Gastrocnemius medialis (tissue), 4 donors: ENCODE data around the gene SRSF4. TPM values are rescaled to one million over a fixed set of nuclear protein-coding genes. Genes with fewer than 3 reads are reported as not detected.

Experiments
- ATAC-seq, 2 donors: fragments of 150-250 bp; one replicate each; pipeline ENCODE4 v1.9.1; 2016
- DNase-seq, 2 donors: peaks; one replicate each; pipeline ENCODE4 v3.0.0-alpha.2; 2019
- H3K27ac ChIP-seq, 4 donors: fragments of 200-600 bp; sonication (generic); 1 replicate in 1 of 4; 2 replicates in 3 of 4; pipeline ENCODE4 v1.5.1; 2016 to 2018; ENCODE audit warnings: mild to moderate bottlenecking in 2 of 4, moderate library complexity in 1 of 4
- H3K27me3 ChIP-seq, 3 donors: fragments of 200-600 bp; sonication (generic) in 2 of 3; 1 replicate in 1 of 3; 2 replicates in 2 of 3; pipeline versions ENCODE4 v1.5.1 to v1.6.0; 2016 to 2019; ENCODE audit warnings: mild to moderate bottlenecking in 1 of 3, moderate library complexity in 1 of 3
- H3K36me3 ChIP-seq, 2 donors: fragments of 200-600 bp; sonication (generic) in 1 of 2; one replicate each; pipeline ENCODE4 v1.5.1; 2017 to 2018
- H3K4me1 ChIP-seq, 2 donors: fragments of 200-600 bp; sonication (generic) in 1 of 2; one replicate each; pipeline ENCODE4 v1.5.1; 2016 to 2017; ENCODE audit warnings: mild to moderate bottlenecking in 2 of 2
- H3K4me3 ChIP-seq, 4 donors: fragments of 200-600 bp; sonication (generic) in 3 of 4; 1 replicate in 1 of 4; 2 replicates in 3 of 4; pipeline ENCODE4 v1.5.1; 2016 to 2019; ENCODE audit warnings: mild to moderate bottlenecking in 2 of 4
- H3K9me3 ChIP-seq, 3 donors: fragments of 200-600 bp; sonication (generic) in 2 of 3; 1 replicate in 1 of 3; 2 replicates in 2 of 3; pipeline ENCODE4 v1.5.1; 2016 to 2019
- POLR2A ChIP-seq, 2 donors: fragments of 450-650 bp; IDR thresholded peaks; one replicate each; pipeline ENCODE4 v1.6.1; 2017; ENCODE audit warnings: antibody characterized with exemption in 2 of 2, mild to moderate bottlenecking in 2 of 2, moderate library complexity in 2 of 2
- in situ Hi-C, 4 donors: fragments of 200-750 bp; cut with MboI; loops; one replicate each; pipeline versions ENCODE4 v1.15.0 to v1.8.0; 2017; ENCODE audit warnings: low sequenced_read_pairs in 4 of 4
- intact Hi-C: fragments of 100-400 bp; cut with DNase I; formaldehyde crosslinking; loops from one replicate; pipeline ENCODE4 v1.15.1; 2023; ENCODE audit warnings: low total_unique reads
- total RNA-seq, 4 donors: library from RNA; depleted of rRNA; stranded (reverse); fragments of >200 nt; gene quantifications; one replicate each; pipeline versions ENCODE4 v1.1.0 to v1.2.3, GENCODE V29; 2016
- TF ChIP-seq, protein P1 (sequence below), 5 experiments: fragments of 450-650 bp in 3 of 5; fragments of 200-600 bp in 2 of 5; sonication (generic) in 2 of 5; IDR thresholded peaks in 4 of 5; conservative IDR thresholded peaks in 1 of 5; 1 replicate in 4 of 5; 2 replicates in 1 of 5; pipeline ENCODE4 v1.5.1; 2016 to 2019; ENCODE audit warnings: antibody characterized with exemption in 5 of 5, mild to moderate bottlenecking in 3 of 5, moderate library complexity in 3 of 5

The SRSF4 gene
- total RNA-seq, 4 donors from 2014 or later = 42.4 to 72.5 (median 65.4) TPM

- intact Hi-C loops (no loop called here), in situ Hi-C loops (no loop called here)
- Histone ChIP-seq H3K36me3 (peaks cover 2 to 89% of the 10 kb centered on the region in 2 donors), H3K4me1 (no peaks in the 10 kb centered on the region), H3K4me3 (no peak overlapping the region), H3K9me3 (no peaks in the 10 kb centered on the region), H3K27ac (no peak overlapping the region), H3K27me3 (no peaks in the 10 kb centered on the region)
- DNase-seq = no peak
- TF ChIP-seq, protein P1, sequence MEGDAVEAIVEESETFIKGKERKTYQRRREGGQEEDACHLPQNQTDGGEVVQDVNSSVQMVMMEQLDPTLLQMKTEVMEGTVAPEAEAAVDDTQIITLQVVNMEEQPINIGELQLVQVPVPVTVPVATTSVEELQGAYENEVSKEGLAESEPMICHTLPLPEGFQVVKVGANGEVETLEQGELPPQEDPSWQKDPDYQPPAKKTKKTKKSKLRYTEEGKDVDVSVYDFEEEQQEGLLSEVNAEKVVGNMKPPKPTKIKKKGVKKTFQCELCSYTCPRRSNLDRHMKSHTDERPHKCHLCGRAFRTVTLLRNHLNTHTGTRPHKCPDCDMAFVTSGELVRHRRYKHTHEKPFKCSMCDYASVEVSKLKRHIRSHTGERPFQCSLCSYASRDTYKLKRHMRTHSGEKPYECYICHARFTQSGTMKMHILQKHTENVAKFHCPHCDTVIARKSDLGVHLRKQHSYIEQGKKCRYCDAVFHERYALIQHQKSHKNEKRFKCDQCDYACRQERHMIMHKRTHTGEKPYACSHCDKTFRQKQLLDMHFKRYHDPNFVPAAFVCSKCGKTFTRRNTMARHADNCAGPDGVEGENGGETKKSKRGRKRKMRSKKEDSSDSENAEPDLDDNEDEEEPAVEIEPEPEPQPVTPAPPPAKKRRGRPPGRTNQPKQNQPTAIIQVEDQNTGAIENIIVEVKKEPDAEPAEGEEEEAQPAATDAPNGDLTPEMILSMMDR (IDR thresholded peaks at IDR 0.05 in 4 of 5, conservative IDR thresholded peaks at IDR 0.05 in 1 of 5) = no peak
- TF ChIP-seq POLR2A (IDR thresholded peaks at IDR 0.05) = no peak
- no peak for ATAC-seq
Observed at GRCh38 chr1:29148656-29149491, 32.8 kb downstream of the SRSF4 start.

GRCh38 chr1:29145739-29146437 is 35.8 kb downstream of the SRSF4 start:
- in situ Hi-C loops = no loop called here
- DNase-seq (no peak), ATAC-seq (no peak)
- H3K36me3 ChIP-seq = peaks cover 0 to 59% of the 10 kb centered on the region in 2 donors
- H3K27ac ChIP-seq = no peak overlapping the region
- H3K4me3 ChIP-seq = no peak overlapping the region
- no peaks in the 10 kb centered on the region for H3K9me3 ChIP-seq
- intact Hi-C loops = no loop called here
- TF ChIP-seq, protein P1 (IDR thresholded peaks at IDR 0.05 in 4 of 5, conservative IDR thresholded peaks at IDR 0.05 in 1 of 5) = no peak
- no peak for TF ChIP-seq POLR2A (IDR thresholded peaks at IDR 0.05)
- H3K27me3 ChIP-seq = no peaks in the 10 kb centered on the region
- H3K4me1 ChIP-seq = no peaks in the 10 kb centered on the region

GRCh38 chr1:29144178-29144577 is 37.5 kb downstream of the SRSF4 start:
- intact Hi-C loops (no loop called here), in situ Hi-C loops (no loop called here)
- ATAC-seq (no peak), DNase-seq (no peak)
- H3K27ac ChIP-seq = no peak overlapping the region
- no peak overlapping the region for H3K4me3 ChIP-seq
- TF ChIP-seq POLR2A (IDR thresholded peaks at IDR 0.05) = no peak
- TF ChIP-seq, protein P1 (IDR thresholded peaks at IDR 0.05 in 4 of 5, conservative IDR thresholded peaks at IDR 0.05 in 1 of 5) = no peak
- H3K9me3 ChIP-seq = no peaks in the 10 kb centered on the region
- no peaks in the 10 kb centered on the region for H3K4me1 ChIP-seq
- peaks cover 0 to 42% of the 10 kb centered on the region in 2 donors for H3K36me3 ChIP-seq
- no peaks in the 10 kb centered on the region for H3K27me3 ChIP-seq

GRCh38 chr1:29142714-29143113 is 39.0 kb downstream of the SRSF4 start:
- ATAC-seq (no peak), DNase-seq (no peak)
- Histone ChIP-seq H3K9me3 (no peaks in the 10 kb centered on the region), H3K4me3 (no peak overlapping the region), H3K27me3 (no peaks in the 10 kb centered on the region), H3K4me1 (no peaks in the 10 kb centered on the region), H3K36me3 (peaks cover 0 to 27% of the 10 kb centered on the region in 2 donors), H3K27ac (no peak overlapping the region)
- intact Hi-C loops = no loop called here
- in situ Hi-C loops = no loop called here
- TF ChIP-seq, protein P1 (IDR thresholded peaks at IDR 0.05 in 4 of 5, conservative IDR thresholded peaks at IDR 0.05 in 1 of 5) = no peak
- no peak for TF ChIP-seq POLR2A (IDR thresholded peaks at IDR 0.05)
